SK-N-SH treated with all-trans-retinoic acid at 6 μM for 48 hours (cell line): ENCODE results near the gene IGSF11.

Source experiments
- ATAC-seq: fragments of 200-7000 bp; cut with Tn5 transposase; 3 replicates; pipeline ENCODE4 v1.9.1; 2020; ENCODE audit warnings: mild to moderate bottlenecking, moderate library complexity
- ARNTL ChIP-seq: fragments of 450-650 bp; formaldehyde crosslinking; IDR thresholded peaks from 2 replicates; pipeline ENCODE4 v1.5.0; 2020; ENCODE audit warnings: low read depth, mild to moderate bottlenecking, moderate library complexity, borderline replicate concordance
- BACH2 ChIP-seq: fragments of 250-450 bp; sonication (Bioruptor Pico); IDR thresholded peaks from 2 replicates; pipeline ENCODE4 v1.9.0; 2021; ENCODE audit warnings: mild to moderate bottlenecking, borderline replicate concordance
- CSDC2 ChIP-seq: fragments of 250-450 bp; sonication (Bioruptor Pico); IDR thresholded peaks from 2 replicates; pipeline ENCODE4 v1.5.0; 2020; ENCODE audit warnings: mild to moderate bottlenecking, moderate library complexity
- ESRRG ChIP-seq: fragments of 250-450 bp; sonication (Bioruptor Pico); IDR thresholded peaks from 2 replicates; pipeline ENCODE4 v1.6.1; 2021; ENCODE audit warnings: mild to moderate bottlenecking
- GLIS3 ChIP-seq: fragments of 250-450 bp; sonication (Bioruptor Pico); IDR thresholded peaks from 2 replicates; pipeline ENCODE4 v1.5.0; 2020; ENCODE audit warnings: mild to moderate bottlenecking, moderate library complexity
- ISL1 ChIP-seq: fragments of 250-450 bp; sonication (Bioruptor Pico); IDR thresholded peaks from 2 replicates; pipeline ENCODE4 v2.1.2; 2022; ENCODE audit warnings: mild to moderate bottlenecking, moderate library complexity
- OSR1 ChIP-seq: fragments of 250-450 bp; sonication (Bioruptor Pico); IDR thresholded peaks from 2 replicates; pipeline ENCODE4 v1.8.0; 2022; ENCODE audit warnings: moderate library complexity, mild to moderate bottlenecking, inconsistent platforms
- PATZ1 ChIP-seq: fragments of 250-450 bp; sonication (Bioruptor Pico); IDR thresholded peaks from 2 replicates; pipeline ENCODE4 v1.8.0; 2020; ENCODE audit warnings: mild to moderate bottlenecking, moderate library complexity, borderline replicate concordance
- POU6F1 ChIP-seq: fragments of 250-450 bp; sonication (Bioruptor Pico); IDR thresholded peaks from 2 replicates; pipeline ENCODE4 v1.8.0; 2021; ENCODE audit warnings: low read depth, mild to moderate bottlenecking, moderate library complexity, borderline replicate concordance
- PPARA ChIP-seq: fragments of 250-450 bp; sonication (Bioruptor Pico); IDR thresholded peaks from 2 replicates; pipeline ENCODE4 v1.5.0; 2020; ENCODE audit warnings: mild to moderate bottlenecking, borderline replicate concordance
- RARB ChIP-seq: fragments of 250-450 bp; sonication (Bioruptor Pico); IDR thresholded peaks from 2 replicates; pipeline ENCODE4 v1.8.0; 2021; ENCODE audit warnings: mild to moderate bottlenecking, moderate library complexity
- SNAI2 ChIP-seq: fragments of 250-450 bp; sonication (Bioruptor Pico); IDR thresholded peaks from 2 replicates; pipeline ENCODE4 v1.5.0; 2020; ENCODE audit warnings: mild to moderate bottlenecking, moderate library complexity
- TCF4 ChIP-seq: fragments of 250-450 bp; sonication (Bioruptor Pico); IDR thresholded peaks from 2 replicates; pipeline ENCODE4 v1.8.0; 2021; ENCODE audit warnings: mild to moderate bottlenecking, moderate library complexity, borderline replicate concordance
- TOX ChIP-seq: fragments of 250-450 bp; sonication (Bioruptor Pico); IDR thresholded peaks from 2 replicates; pipeline ENCODE4 v1.8.0; 2021; ENCODE audit warnings: mild to moderate bottlenecking, moderate library complexity, borderline replicate concordance
- ZC3H10 ChIP-seq: fragments of 250-450 bp; sonication (Bioruptor Pico); IDR thresholded peaks from 2 replicates; pipeline ENCODE4 v1.5.1; 2021; ENCODE audit warnings: mild to moderate bottlenecking, moderate library complexity
- ZFP3 ChIP-seq: fragments of 250-450 bp; sonication (Bioruptor Pico); IDR thresholded peaks from 2 replicates; pipeline ENCODE4 v1.5.0; 2020; ENCODE audit warnings: mild to moderate bottlenecking, moderate library complexity
- ZFP30 ChIP-seq: fragments of 450-650 bp; formaldehyde crosslinking; IDR thresholded peaks from 2 replicates; pipeline ENCODE4 v1.5.0; 2022; ENCODE audit warnings: mild to moderate bottlenecking, moderate library complexity
- ZNF565 ChIP-seq: fragments of 450-650 bp; formaldehyde crosslinking; conservative IDR thresholded peaks from 2 replicates; pipeline ENCODE4 v1.5.0; 2020; ENCODE audit warnings: low read depth, mild to moderate bottlenecking, moderate library complexity
- ZNF70 ChIP-seq: fragments of 450-650 bp; formaldehyde crosslinking; IDR thresholded peaks from 2 replicates; pipeline ENCODE4 v1.5.0; 2020; ENCODE audit warnings: mild to moderate bottlenecking, moderate library complexity
- ZNF8 ChIP-seq: fragments of 450-650 bp; formaldehyde crosslinking; IDR thresholded peaks from 2 replicates; pipeline ENCODE4 v1.5.0; 2020; ENCODE audit warnings: mild to moderate bottlenecking, moderate library complexity
- TF ChIP-seq, protein P1 (sequence below): fragments of 250-450 bp; sonication (Bioruptor Pico); IDR thresholded peaks from 2 replicates; pipeline ENCODE4 v1.5.1; 2020; ENCODE audit warnings: low read depth, mild to moderate bottlenecking, moderate library complexity

Gene IGSF11

DNA sequence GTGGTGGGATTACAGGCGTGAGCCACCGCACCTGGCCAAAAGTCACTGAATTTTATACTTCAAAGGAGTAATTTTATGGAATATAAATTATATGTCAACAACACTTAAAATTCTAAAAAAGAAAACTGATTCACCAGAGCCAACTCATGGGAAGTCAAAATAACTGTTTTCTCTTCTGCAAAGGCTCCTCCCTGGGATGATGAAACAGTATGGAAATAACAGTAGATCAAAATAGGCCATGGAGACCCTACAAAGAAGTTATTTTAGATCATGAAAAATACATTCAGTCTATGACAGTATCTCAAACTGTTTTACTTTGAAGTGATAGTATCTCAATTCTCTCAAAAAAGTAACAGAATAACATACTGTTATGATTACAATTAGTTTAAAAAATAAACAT lies 102.7 kb downstream of the IGSF11 start:
- ATAC-seq, result no peak

DNA sequence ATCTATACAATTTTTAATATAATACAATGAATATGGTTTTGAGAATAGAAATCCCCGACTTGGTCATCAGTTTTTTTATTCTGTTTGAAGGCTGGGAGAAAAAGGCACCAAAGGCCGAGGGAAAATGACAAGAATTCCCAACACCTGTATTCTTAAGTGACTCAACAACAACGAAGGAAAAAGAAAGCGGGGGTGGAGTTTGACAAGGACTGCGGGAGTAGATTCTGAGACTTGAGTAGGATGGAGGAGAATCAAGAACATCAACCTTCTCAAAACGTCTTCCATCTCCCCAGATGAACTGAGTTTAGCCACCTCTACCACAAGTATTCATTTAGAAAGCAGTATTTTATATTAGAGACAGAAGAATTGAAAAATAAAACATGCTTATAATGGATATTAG lies 107.2 kb downstream of the IGSF11 start:
- no peak for TF ChIP-seq PPARA (CRISPR knock-in tag)
- no peak for TF ChIP-seq ZFP3
- no peak for TF ChIP-seq RARB (CRISPR knock-in tag)
- no peak for TF ChIP-seq ISL1 (CRISPR knock-in tag)
- TF ChIP-seq ARNTL (CRISPR knock-in tag), result no peak
- no peak for TF ChIP-seq PATZ1 (CRISPR knock-in tag)

More for the DNA sequence above, 102.7 kb downstream of the IGSF11 start:
- TF ChIP-seq BACH2 (CRISPR knock-in tag) (no peak), ZFP30 (CRISPR knock-in tag) (no peak), ZC3H10 (CRISPR knock-in tag) (no peak), SNAI2 (CRISPR knock-in tag) (no peak), ISL1 (CRISPR knock-in tag) (no peak), ZNF70 (CRISPR knock-in tag) (no peak), ESRRG (CRISPR knock-in tag) (no peak), TCF4 (no peak), PATZ1 (CRISPR knock-in tag) (no peak), ZNF8 (no peak), CSDC2 (CRISPR knock-in tag) (no peak), TOX (no peak), PPARA (CRISPR knock-in tag) (no peak), OSR1 (CRISPR knock-in tag) (no peak), GLIS3 (no peak)
- TF ChIP-seq, protein P1, sequence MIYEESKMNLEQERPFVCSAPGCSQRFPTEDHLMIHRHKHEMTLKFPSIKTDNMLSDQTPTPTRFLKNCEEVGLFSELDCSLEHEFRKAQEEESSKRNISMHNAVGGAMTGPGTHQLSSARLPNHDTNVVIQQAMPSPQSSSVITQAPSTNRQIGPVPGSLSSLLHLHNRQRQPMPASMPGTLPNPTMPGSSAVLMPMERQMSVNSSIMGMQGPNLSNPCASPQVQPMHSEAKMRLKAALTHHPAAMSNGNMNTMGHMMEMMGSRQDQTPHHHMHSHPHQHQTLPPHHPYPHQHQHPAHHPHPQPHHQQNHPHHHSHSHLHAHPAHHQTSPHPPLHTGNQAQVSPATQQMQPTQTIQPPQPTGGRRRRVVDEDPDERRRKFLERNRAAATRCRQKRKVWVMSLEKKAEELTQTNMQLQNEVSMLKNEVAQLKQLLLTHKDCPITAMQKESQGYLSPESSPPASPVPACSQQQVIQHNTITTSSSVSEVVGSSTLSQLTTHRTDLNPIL (CRISPR knock-in tag), result no peak

GRCh38 chr3:118912188-118912587 lies 122.5 kb downstream of the IGSF11 start:
- TF ChIP-seq, protein P1 (CRISPR knock-in tag), result no peak
- no peak for TF ChIP-seq ZNF8
- no peak for TF ChIP-seq ZNF70 (CRISPR knock-in tag)
- no peak for TF ChIP-seq PPARA (CRISPR knock-in tag)
- no peak for TF ChIP-seq ZFP30 (CRISPR knock-in tag)
- no peak for ATAC-seq

More for the DNA sequence above, 107.2 kb downstream of the IGSF11 start:
- ATAC-seq, result no peak

DNA sequence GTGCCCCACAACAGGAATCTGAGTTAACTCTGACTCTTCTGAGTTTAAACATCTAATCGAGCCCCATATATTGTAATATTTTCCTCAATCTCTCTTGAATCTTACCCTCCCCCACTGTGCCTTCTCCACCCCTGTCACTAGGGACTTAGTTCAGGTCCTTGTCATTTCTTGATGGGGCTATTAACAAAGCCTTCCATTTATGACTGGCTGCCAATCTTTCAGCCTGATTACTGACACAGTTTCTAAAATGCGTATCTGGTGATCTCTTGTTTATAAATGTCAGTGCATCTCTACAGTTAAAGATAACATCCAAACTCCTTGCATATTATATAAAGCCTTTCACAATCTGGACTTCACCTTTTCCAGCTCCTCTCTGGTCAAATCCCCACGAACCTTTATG lies 124.3 kb downstream of the IGSF11 start:
- ATAC-seq, result no peak
- TF ChIP-seq RARB (CRISPR knock-in tag) (no peak), ZNF70 (CRISPR knock-in tag) (no peak), ZFP30 (CRISPR knock-in tag) (no peak), BACH2 (CRISPR knock-in tag) (no peak), ZC3H10 (CRISPR knock-in tag) (no peak), POU6F1 (CRISPR knock-in tag) (no peak), ISL1 (CRISPR knock-in tag) (no peak), CSDC2 (CRISPR knock-in tag) (no peak), TOX (no peak), OSR1 (CRISPR knock-in tag) (no peak), ESRRG (CRISPR knock-in tag) (no peak), PATZ1 (CRISPR knock-in tag) (no peak), ZNF565 (CRISPR knock-in tag) (no peak), PPARA (CRISPR knock-in tag) (no peak), ZNF8 (no peak), ZFP3 (no peak), GLIS3 (no peak)
- TF ChIP-seq, protein P1 (CRISPR knock-in tag), result no peak
